Keratinocyte (primary cell): Measurements from ENCODE around the gene EMC10.

Experiments
- CTCF ChIP-seq, 3 experiments: IDR thresholded peaks in 1 of 3; conservative IDR thresholded peaks in 1 of 3; optimal IDR thresholded peaks in 1 of 3; 2 replicates in 2 of 3; 3 replicates in 1 of 3; pipeline versions ENCODE3 to v1.5.1; 2011; ENCODE audit warnings: low read length in 3 of 3, mild to moderate bottlenecking in 3 of 3, moderate library complexity in 2 of 3, control low read depth in 1 of 3, inconsistent platforms in 1 of 3; ENCODE audit not compliant: insufficient read depth in 2 of 3; ENCODE audit errors: extremely low read depth in 1 of 3
- EZH2 ChIP-seq: IDR thresholded peaks from one replicate; pipeline ENCODE4 v1.6.1; 2012; ENCODE audit warnings: inconsistent platforms, mild to moderate bottlenecking, low read length, moderate library complexity

- no peak for TF ChIP-seq CTCF (optimal IDR thresholded peaks at IDR 0.05 in 1 of 3, IDR thresholded peaks at IDR 0.05 in 1 of 3, conservative IDR thresholded peaks at IDR 0.05 in 1 of 3; ENCODE audit: extremely low read depth in 1 of 3, insufficient read depth in 2 of 3, low read length in 3 of 3)
- no peak for TF ChIP-seq EZH2
Observed at GRCh38 chr19:50458396-50459066, 17.8 kb upstream of the EMC10 start.
